K562 (cell line): ENCODE results near the gene MADCAM1. TPM values are rescaled to one million over a fixed set of nuclear protein-coding genes. Genes with fewer than 3 reads are reported as not detected.

Experiments used
- ATAC-seq: fragments of 200-7000 bp; cut with Tn5 transposase; 3 replicates; pipeline ENCODE4 v1.9.1; 2020; ENCODE audit warnings: moderate library complexity
- BruUV-seq: library from RNA; stranded (reverse); fragments of 400-500 nt; replicated peaks from 2 replicates; lab custom pipeline; 2021; lab: Mats Ljungman, UMichigan
- CTCF ChIA-PET: fragments of 300-600 bp; formaldehyde crosslinking; extraction: SDS; loops from one replicate; lab custom pipeline; 2021; ENCODE audit warnings: low intra/inter-chr PET ratio; lab: Yijun Ruan, JAX
- POLR2A ChIA-PET: fragments of 300-600, 350-650 bp; sonication (Branson Sonifier 250); formaldehyde crosslinking; extraction: SDS; loops from one replicate; lab custom pipeline; 2021; ENCODE audit warnings: antibody characterized with exemption, inconsistent platforms; lab: Yijun Ruan, JAX
- DNase-seq, 4 experiments: peaks; one replicate each; pipeline versions ENCODE4 v3.0.0 to v3.0.0-alpha.2; 2011 to 2018; ENCODE audit warnings: low spot score in 3 of 4, mixed read lengths in 3 of 4; ENCODE audit errors: extremely low read depth in 1 of 4
- FAIRE-seq: peaks from 2 replicates; lab custom pipeline; 2011; peaks lifted over from hg19 to GRCh38; lab: Jason Lieb, UNC
- H2AFZ ChIP-seq: 2 replicates; pipeline ENCODE4 v1.6.0; 2011; ENCODE audit warnings: low read depth, low read length, control low read depth, inconsistent platforms
- H3K27ac ChIP-seq: fragments of 200-600 bp; 3 replicates; pipeline ENCODE4 v1.8.0; 2011; ENCODE audit warnings: low read depth, mild to moderate bottlenecking, control low read depth, inconsistent platforms, low read length, moderate library complexity, mixed read lengths; ENCODE audit errors: extremely low read depth
- H3K27me3 ChIP-seq, 2 experiments: fragments of 300-600 bp in 1 of 2; 2 replicates in 1 of 2; 3 replicates in 1 of 2; pipeline versions ENCODE4 v1.6.0 to v1.8.0; 2011; ENCODE audit warnings: inconsistent platforms in 2 of 2, low read length in 2 of 2, mild to moderate bottlenecking in 1 of 2, mixed read lengths in 1 of 2, moderate library complexity in 1 of 2; ENCODE audit not compliant: control insufficient read depth in 2 of 2, insufficient read depth in 2 of 2
- H3K36me3 ChIP-seq: fragments of 300-600 bp; 3 replicates; pipeline ENCODE4 v1.8.0; 2011; ENCODE audit warnings: mild to moderate bottlenecking, low read length, inconsistent platforms; ENCODE audit not compliant: control insufficient read depth, insufficient read depth
- H3K4me1 ChIP-seq, 2 experiments: fragments of 200-600 bp in 1 of 2; replicated peaks in 1 of 2; 2 replicates in 1 of 2; 3 replicates in 1 of 2; pipeline versions ENCODE4 v1.5.1 to v1.8.0; 2011; ENCODE audit warnings: inconsistent platforms in 2 of 2, low read length in 2 of 2, mild to moderate bottlenecking in 1 of 2, mixed read lengths in 1 of 2, moderate library complexity in 1 of 2; ENCODE audit not compliant: control insufficient read depth in 2 of 2, insufficient read depth in 2 of 2
- H3K4me2 ChIP-seq: 2 replicates; pipeline ENCODE4 v1.6.1; 2011; ENCODE audit warnings: low read length, control low read depth, inconsistent platforms, mixed read lengths; ENCODE audit not compliant: insufficient read depth
- H3K4me3 ChIP-seq: fragments of 200-600 bp; sonication (generic), shearing (Covaris generic); 2 replicates; pipeline ENCODE4 v1.5.1; 2016; ENCODE audit warnings: control low read depth, inconsistent platforms
- H3K79me2 ChIP-seq: fragments of 200-600 bp; 3 replicates; pipeline ENCODE4 v1.8.0; 2011; ENCODE audit warnings: low read length, inconsistent platforms; ENCODE audit not compliant: control insufficient read depth, insufficient read depth
- H3K9ac ChIP-seq, 2 experiments: 2 replicates each; pipeline versions ENCODE4 v1.6.0 to v1.6.1; 2011; ENCODE audit warnings: low read depth in 2 of 2, low read length in 2 of 2, control low read depth in 1 of 2, inconsistent platforms in 1 of 2, mild to moderate bottlenecking in 1 of 2, mixed read lengths in 1 of 2; ENCODE audit not compliant: insufficient read depth in 1 of 2
- H3K9me1 ChIP-seq: one replicate; pipeline ENCODE4 v1.6.0; 2011; ENCODE audit warnings: inconsistent platforms, mild to moderate bottlenecking, low read length, moderate library complexity; ENCODE audit not compliant: control insufficient read depth, insufficient read depth
- H3K9me3 ChIP-seq: replicated peaks from 2 replicates; pipeline ENCODE4 v1.5.1; 2011; ENCODE audit warnings: low read depth, low read length, inconsistent platforms; ENCODE audit not compliant: control insufficient read depth, insufficient read depth
- H4K20me1 ChIP-seq: replicated peaks from 2 replicates; pipeline ENCODE4 v1.6.1; 2011; ENCODE audit warnings: low read length, inconsistent platforms, mixed read lengths; ENCODE audit not compliant: control insufficient read depth, insufficient read depth
- ZNF764 ChIP-seq: fragments of 250-450 bp; sonication (Bioruptor Pico); IDR thresholded peaks from 2 replicates; pipeline ENCODE4 v1.4.0; 2020; ENCODE audit warnings: low read depth, mild to moderate bottlenecking, moderate library complexity
- WGBS: fragments of 100-300 bp; shearing (Covaris generic); methylation state at CpG from one replicate; pipeline ENCODE4 v1.1.6; 2016; ENCODE audit warnings: low coverage, mixed read lengths; ENCODE audit not compliant: insufficient coverage; ENCODE audit errors: missing lambda C conversion rate; 5-methylcytosine and 5-hydroxymethylcytosine counted together
- in situ Hi-C: fragments of 300-500 bp; cut with MboI; formaldehyde crosslinking; loops from 4 replicates; pipeline ENCODE4 v1.15.0; 2018; ENCODE audit warnings: inconsistent platforms, mixed read lengths
- intact Hi-C: fragments of 100-400 bp; cut with micrococcal nuclease; formaldehyde crosslinking; loops from 2 replicates; pipeline ENCODE4 v1.14.2; 2022
- polyA plus RNA-seq, 8 experiments: library from polyadenylated mRNA; depleted of rRNA in 4 of 8; stranded (reverse) in 5 of 8; unstranded in 3 of 8; fragments of >200 nt; fragmentation: Nextera tagmentation in 2 of 8; fragmentation: Illumina TruSeq in 1 of 8; extraction: Ambion mirVana in 2 of 8; extraction: Trizol in 1 of 8; gene quantifications; 2 replicates each; pipeline versions ENCODE4 v1.2.1 to v1.2.3, GENCODE V29; 2011 to 2014; ENCODE audit warnings: inconsistent platforms in 1 of 8, missing spikeins in 1 of 8
- total RNA-seq, 7 experiments: library from RNA; depleted of rRNA in 6 of 7; stranded (reverse); fragments of >200 nt in 6 of 7; fragmentation: Illumina TruSeq in 2 of 7; extraction: Trizol in 2 of 7; gene quantifications; 2 replicates each; pipeline versions ENCODE4 v1.2.1 to v1.2.3, GENCODE V29; 2011 to 2021; ENCODE audit warnings: low replicate concordance in 1 of 7
- TF ChIP-seq, protein P1 (sequence below): fragments of 450-650 bp; formaldehyde crosslinking; IDR thresholded peaks from 2 replicates; pipeline ENCODE4 v1.4.0; 2020; ENCODE audit warnings: mild to moderate bottlenecking, moderate library complexity
- TF ChIP-seq, protein P2 (sequence below): sonication (generic); formaldehyde crosslinking; IDR thresholded peaks from 2 replicates; pipeline ENCODE4 v1.9.0; 2022; ENCODE audit warnings: mild to moderate bottlenecking, missing genetic modification reagents

MADCAM1 gene
- total and polyA plus RNA-seq, 9 of the 15 experiments (the other 6 are each of a cell fraction or from before 2014, with no cell fraction given): 0.09 to 0.36 (median 0.09) TPM; not detected in 6

DNA sequence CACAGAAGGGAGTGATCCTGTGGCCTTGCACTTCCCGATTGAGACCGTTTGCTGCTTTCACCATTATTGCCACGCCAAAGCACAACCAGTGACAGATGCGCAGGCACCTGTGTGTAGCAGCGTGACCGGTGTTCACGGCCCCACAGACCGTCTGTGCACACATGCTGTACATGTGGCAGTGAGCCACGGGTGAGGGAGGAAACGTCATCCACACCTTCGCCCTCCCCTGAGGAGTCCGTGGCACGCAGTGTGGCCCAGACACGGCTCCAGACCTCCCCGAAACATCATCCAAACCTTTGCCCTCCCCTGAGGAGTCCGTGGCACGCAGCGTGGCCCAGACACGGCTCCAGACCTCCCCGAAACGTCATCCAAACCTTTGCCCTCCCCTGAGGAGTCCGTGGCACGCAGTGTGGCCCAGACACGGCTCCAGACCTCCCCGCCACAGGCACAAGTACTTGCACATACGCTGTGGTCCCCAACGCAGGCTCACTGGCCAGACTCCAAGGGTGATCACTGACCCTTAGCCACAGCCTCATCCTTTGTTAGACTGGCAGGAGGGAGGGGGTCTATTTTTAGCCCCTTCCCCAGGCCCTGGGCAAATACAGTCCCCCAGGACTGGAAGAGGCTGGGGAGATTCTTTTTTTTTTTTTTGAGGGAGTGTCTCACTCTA, 27.6 kb upstream of the MADCAM1 start:
- WGBS: 31% methylated on average over 16 of the region's 27 CpGs
- FAIRE-seq: no peak

More for the DNA sequence above, 27.6 kb upstream of the MADCAM1 start:
- TF ChIP-seq ZNF764 (CRISPR knock-in tag): no peak
- TF ChIP-seq, protein P1, sequence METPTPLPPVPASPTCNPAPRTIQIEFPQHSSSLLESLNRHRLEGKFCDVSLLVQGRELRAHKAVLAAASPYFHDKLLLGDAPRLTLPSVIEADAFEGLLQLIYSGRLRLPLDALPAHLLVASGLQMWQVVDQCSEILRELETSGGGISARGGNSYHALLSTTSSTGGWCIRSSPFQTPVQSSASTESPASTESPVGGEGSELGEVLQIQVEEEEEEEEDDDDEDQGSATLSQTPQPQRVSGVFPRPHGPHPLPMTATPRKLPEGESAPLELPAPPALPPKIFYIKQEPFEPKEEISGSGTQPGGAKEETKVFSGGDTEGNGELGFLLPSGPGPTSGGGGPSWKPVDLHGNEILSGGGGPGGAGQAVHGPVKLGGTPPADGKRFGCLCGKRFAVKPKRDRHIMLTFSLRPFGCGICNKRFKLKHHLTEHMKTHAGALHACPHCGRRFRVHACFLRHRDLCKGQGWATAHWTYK: peak; percentile 55; the same call in 1 of the 2 replicates
- TF ChIP-seq, protein P2, sequence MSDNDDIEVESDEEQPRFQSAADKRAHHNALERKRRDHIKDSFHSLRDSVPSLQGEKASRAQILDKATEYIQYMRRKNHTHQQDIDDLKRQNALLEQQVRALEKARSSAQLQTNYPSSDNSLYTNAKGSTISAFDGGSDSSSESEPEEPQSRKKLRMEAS (CRISPR knock-in tag): peak; percentile 27; the same call in 1 of the 2 replicates
- Histone ChIP-seq H3K79me2 (no peaks in the 10 kb centered on the region), H3K36me3 (no peaks in the 10 kb centered on the region), H3K4me2 (no peak overlapping the region), H4K20me1 (0 out of 2 replicates have a peak, but pooled peaks cover 5% of the 10 kb centered on the region), H3K4me3 (no peak overlapping the region), H3K27ac (no peak overlapping the region), H2AFZ (no peak overlapping the region), H3K9me1 (no peaks in the 10 kb centered on the region), H3K9ac (no peak overlapping the region), H3K4me1 (peaks cover 0 to 23% of the 10 kb centered on the region in 2 experiments; a peak in 3 of 5 replicates), H3K27me3 (0 out of 5 replicates have a peak, but pooled peaks cover 0 to 8% of the 10 kb centered on the region in 2 experiments), H3K9me3 (no peaks in the 10 kb centered on the region)
- POLR2A ChIA-PET: no interaction called here
- no peak for ATAC-seq
- BruUV-seq: no TSS peak
- DNase-seq: no peak
- CTCF ChIA-PET: no interaction called here
- intact Hi-C loops (no loop called here), in situ Hi-C loops (no loop called here)
